SU-DHL-6 (cell line): ENCODE results near the gene SCFD2.

Experiments used
- H2AFZ ChIP-seq: fragments of 200-600 bp; sonication (generic); 2 replicates; pipeline ENCODE4 v1.6.1; 2014; ENCODE audit warnings: low read depth, mild to moderate bottlenecking, moderate library complexity, mixed read lengths, antibody characterized with exemption, low read length; ENCODE audit not compliant: severe bottlenecking
- H3F3A ChIP-seq: fragments of 200-600 bp; shearing (Covaris generic); 2 replicates; pipeline ENCODE4 v1.6.0; 2016; ENCODE audit warnings: antibody characterized with exemption, mild to moderate bottlenecking; ENCODE audit not compliant: insufficient read depth
- H3K27ac ChIP-seq: fragments of 200-600 bp; sonication (generic); 2 replicates; pipeline ENCODE4 v1.5.1; 2016; ENCODE audit warnings: low read depth, mild to moderate bottlenecking, low read length, moderate library complexity, mixed read lengths
- H3K27me3 ChIP-seq: fragments of 200-600 bp; sonication (generic), shearing (Covaris generic); 2 replicates; pipeline ENCODE4 v1.6.0; 2014; ENCODE audit warnings: mild to moderate bottlenecking, low read length
- H3K36me3 ChIP-seq: fragments of 200-600 bp; sonication (generic); 2 replicates; pipeline ENCODE4 v1.6.1; 2014; ENCODE audit warnings: mild to moderate bottlenecking, low read length, mixed read lengths
- H3K4me2 ChIP-seq: fragments of 300-600, 200-600 bp; shearing (Covaris generic), sonication (generic); 2 replicates; pipeline ENCODE4 v1.6.0; 2014; ENCODE audit warnings: low read length, low read depth, mild to moderate bottlenecking; ENCODE audit not compliant: poor library complexity, severe bottlenecking
- H3K4me3 ChIP-seq: fragments of 200-600 bp; sonication (generic); 2 replicates; pipeline ENCODE4 v1.5.1; 2014; ENCODE audit warnings: antibody characterized with exemption, low read length, mild to moderate bottlenecking, mixed read lengths; ENCODE audit not compliant: insufficient read depth, poor library complexity, severe bottlenecking
- H3K79me2 ChIP-seq: fragments of 200-600 bp; sonication (generic); 2 replicates; pipeline ENCODE4 v1.6.1; 2014; ENCODE audit warnings: mild to moderate bottlenecking, low read length, moderate library complexity; ENCODE audit not compliant: insufficient read depth
- H3K9ac ChIP-seq: fragments of 200-600 bp; sonication (generic); 2 replicates; pipeline ENCODE4 v1.7.0; 2014; ENCODE audit warnings: mild to moderate bottlenecking, low read length
- H3K9me2 ChIP-seq: fragments of 200-600 bp; sonication (generic); replicated peaks from 2 replicates; pipeline ENCODE4 v1.6.1; 2014; ENCODE audit warnings: low read length; ENCODE audit not compliant: insufficient read depth
- H3K9me3 ChIP-seq: fragments of 200-600 bp; sonication (generic); 2 replicates; pipeline ENCODE4 v1.6.1; 2014; ENCODE audit warnings: low read length, mixed read lengths; ENCODE audit not compliant: insufficient read depth
- H4K20me1 ChIP-seq: fragments of 200-600 bp; sonication (generic); 2 replicates; pipeline ENCODE4 v1.6.1; 2014; ENCODE audit warnings: low read depth, mild to moderate bottlenecking, antibody characterized with exemption, low read length, moderate library complexity, mixed read lengths
- EZH2phosphoT487 ChIP-seq: fragments of 200-600 bp; sonication (generic), shearing (Covaris generic); conservative IDR thresholded peaks from 2 replicates; pipeline ENCODE4 v1.6.1; 2018; ENCODE audit warnings: mild to moderate bottlenecking, antibody characterized with exemption, low read length, moderate library complexity, mixed read lengths
- TF ChIP-seq, protein P1 (sequence below): fragments of 200-600 bp; sonication (generic); IDR thresholded peaks from one replicate; pipeline ENCODE4 v1.5.1; 2017; ENCODE audit warnings: antibody characterized with exemption, mild to moderate bottlenecking, low read length, moderate library complexity; ENCODE audit not compliant: insufficient read depth, poor library complexity, severe bottlenecking

SCFD2 gene

DNA sequence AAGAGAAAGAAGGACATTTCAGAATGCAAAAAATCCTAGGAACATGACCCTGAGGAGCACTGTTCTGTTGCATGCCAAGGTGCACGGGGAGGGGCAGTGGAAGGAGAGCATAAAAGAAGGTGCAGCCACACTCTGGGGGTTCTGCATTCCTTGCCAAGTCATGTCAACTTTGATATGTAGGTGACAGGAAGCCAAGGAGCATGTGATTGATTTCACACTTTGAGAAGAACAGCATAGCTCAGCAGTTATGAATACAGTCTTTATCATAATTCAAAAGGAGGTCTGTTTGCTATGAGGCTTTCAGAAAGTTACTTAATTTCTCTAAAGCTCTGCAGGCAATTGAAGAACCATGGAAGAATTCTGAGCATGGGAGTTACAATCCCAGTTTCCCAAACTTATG is 50.6 kb downstream of the SCFD2 start:
- H3K79me2 ChIP-seq: no peaks in the 10 kb centered on the region

DNA sequence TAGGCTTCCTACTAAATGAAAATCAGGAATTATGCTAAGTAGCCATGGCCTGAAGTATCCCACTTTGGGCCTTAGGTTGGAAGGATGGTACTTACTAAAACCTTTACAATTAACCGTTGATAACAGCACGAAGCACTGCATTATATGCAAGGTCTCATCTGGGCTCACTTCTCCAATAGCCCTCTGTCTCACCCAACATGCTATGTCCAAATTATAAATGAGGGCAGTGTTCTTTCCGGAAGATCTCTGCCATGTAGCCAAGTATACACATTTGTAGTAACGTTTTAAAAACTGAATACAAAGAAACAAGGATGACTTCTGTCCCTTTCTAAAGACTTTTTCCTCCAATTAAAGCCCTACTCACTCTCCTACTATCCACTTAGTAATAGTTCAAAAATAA is 51.6 kb downstream of the SCFD2 start:
- no peaks in the 10 kb centered on the region for H3K27me3 ChIP-seq
- TF ChIP-seq, protein P1, sequence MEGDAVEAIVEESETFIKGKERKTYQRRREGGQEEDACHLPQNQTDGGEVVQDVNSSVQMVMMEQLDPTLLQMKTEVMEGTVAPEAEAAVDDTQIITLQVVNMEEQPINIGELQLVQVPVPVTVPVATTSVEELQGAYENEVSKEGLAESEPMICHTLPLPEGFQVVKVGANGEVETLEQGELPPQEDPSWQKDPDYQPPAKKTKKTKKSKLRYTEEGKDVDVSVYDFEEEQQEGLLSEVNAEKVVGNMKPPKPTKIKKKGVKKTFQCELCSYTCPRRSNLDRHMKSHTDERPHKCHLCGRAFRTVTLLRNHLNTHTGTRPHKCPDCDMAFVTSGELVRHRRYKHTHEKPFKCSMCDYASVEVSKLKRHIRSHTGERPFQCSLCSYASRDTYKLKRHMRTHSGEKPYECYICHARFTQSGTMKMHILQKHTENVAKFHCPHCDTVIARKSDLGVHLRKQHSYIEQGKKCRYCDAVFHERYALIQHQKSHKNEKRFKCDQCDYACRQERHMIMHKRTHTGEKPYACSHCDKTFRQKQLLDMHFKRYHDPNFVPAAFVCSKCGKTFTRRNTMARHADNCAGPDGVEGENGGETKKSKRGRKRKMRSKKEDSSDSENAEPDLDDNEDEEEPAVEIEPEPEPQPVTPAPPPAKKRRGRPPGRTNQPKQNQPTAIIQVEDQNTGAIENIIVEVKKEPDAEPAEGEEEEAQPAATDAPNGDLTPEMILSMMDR: no peak
- TF ChIP-seq EZH2phosphoT487: no peak
- H3K79me2 ChIP-seq: no peaks in the 10 kb centered on the region

More for the DNA sequence above, 50.6 kb downstream of the SCFD2 start:
- Histone ChIP-seq H3K9me3 (no peaks in the 10 kb centered on the region), H3K27me3 (no peaks in the 10 kb centered on the region), H3K27ac (no peak overlapping the region), H3K9me2 (no peaks in the 10 kb centered on the region), H3F3A (no peaks in the 10 kb centered on the region), H3K4me3 (no peak overlapping the region), H2AFZ (no peak overlapping the region), H3K4me2 (no peak overlapping the region), H3K36me3 (no peaks in the 10 kb centered on the region), H4K20me1 (no peaks in the 10 kb centered on the region), H3K9ac (no peak overlapping the region)
- TF ChIP-seq, protein P1: no peak
- TF ChIP-seq EZH2phosphoT487: no peak

DNA sequence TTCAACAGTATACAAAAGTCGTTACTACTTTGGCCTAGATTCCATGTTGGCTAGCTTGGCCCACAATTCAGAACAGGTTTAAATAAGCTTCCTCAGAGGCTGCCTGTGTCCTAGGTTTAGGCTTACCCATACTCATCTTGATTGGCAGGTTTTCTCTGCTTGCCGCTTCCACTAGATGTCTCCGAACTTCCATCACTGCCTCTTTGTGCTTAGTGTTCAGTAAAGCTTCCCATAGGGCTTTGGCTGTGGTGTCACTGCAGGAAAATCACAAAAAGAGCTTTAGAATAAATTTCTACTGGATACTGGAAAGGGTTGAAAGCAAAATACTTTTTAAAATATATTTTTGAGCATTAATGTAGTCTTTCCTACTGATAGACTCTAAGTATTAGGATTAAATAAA is 52.4 kb downstream of the SCFD2 start:
- Histone ChIP-seq H2AFZ (no peak overlapping the region), H3K4me3 (no peak overlapping the region), H3K36me3 (no peaks in the 10 kb centered on the region), H3K9me3 (no peaks in the 10 kb centered on the region), H3K27ac (no peak overlapping the region), H3F3A (no peaks in the 10 kb centered on the region), H3K9me2 (no peaks in the 10 kb centered on the region), H3K9ac (no peak overlapping the region), H3K4me2 (no peak overlapping the region), H3K79me2 (no peaks in the 10 kb centered on the region), H4K20me1 (no peaks in the 10 kb centered on the region), H3K27me3 (no peaks in the 10 kb centered on the region)
- TF ChIP-seq, protein P1: no peak
- no peak for TF ChIP-seq EZH2phosphoT487

More for the DNA sequence above, 51.6 kb downstream of the SCFD2 start:
- H3K9me2 ChIP-seq: no peaks in the 10 kb centered on the region
- no peak overlapping the region for H3K4me2 ChIP-seq
- H3K9me3 ChIP-seq: no peaks in the 10 kb centered on the region
- no peaks in the 10 kb centered on the region for H4K20me1 ChIP-seq
- no peaks in the 10 kb centered on the region for H3K36me3 ChIP-seq
- H3F3A ChIP-seq: no peaks in the 10 kb centered on the region
- H3K4me3 ChIP-seq: no peak overlapping the region
- no peak overlapping the region for H3K9ac ChIP-seq
- no peak overlapping the region for H2AFZ ChIP-seq
- H3K27ac ChIP-seq: no peak overlapping the region
